NCI-H2227 (cell line): ENCODE results near the gene GZMM.

ENCODE experiments used
- DNase-seq: peaks from one replicate; lab custom pipeline; 2025; ENCODE audit not compliant: unreplicated experiment; lab: John Stamatoyannopoulos, UW

The GZMM gene

DNA sequence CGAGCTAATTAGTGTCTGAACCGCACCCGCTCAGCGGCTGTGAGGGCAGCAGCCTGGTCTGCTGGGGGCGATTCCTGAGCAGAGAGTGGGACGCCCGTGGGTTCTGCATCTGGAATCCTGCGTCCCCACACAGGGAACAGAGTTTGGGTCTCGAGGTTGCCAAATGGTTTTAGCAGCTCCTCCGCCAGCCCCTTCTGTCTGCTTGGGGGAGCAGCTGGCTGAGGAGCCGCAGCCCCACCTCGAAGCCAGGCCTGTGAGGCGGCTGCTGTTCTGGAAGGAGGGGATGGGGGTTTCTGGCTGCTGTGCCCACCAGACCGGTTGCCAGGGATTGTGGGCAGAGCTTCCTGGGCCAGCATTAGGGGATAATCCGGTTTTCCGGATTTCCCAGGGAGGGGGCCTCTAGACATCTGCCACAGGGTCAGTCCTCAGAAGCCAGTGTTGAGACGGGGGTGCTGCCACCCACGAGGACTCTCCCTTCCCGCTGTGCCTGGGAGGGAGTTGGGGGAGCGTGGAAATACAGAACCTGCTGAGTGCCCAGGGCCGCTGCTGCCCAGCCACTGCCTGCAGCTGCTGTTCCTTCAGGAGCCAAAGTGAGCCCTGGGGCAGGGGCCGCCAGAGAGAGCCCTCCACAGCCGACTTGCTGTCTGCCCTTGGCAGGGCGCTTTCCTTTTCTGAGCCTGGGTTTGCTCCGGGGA is 10.3 kb upstream of the GZMM start:
- no peak for DNase-seq

GRCh38 chr19:534088-534487 is 9.8 kb upstream of the GZMM start:
- no peak for DNase-seq

DNA sequence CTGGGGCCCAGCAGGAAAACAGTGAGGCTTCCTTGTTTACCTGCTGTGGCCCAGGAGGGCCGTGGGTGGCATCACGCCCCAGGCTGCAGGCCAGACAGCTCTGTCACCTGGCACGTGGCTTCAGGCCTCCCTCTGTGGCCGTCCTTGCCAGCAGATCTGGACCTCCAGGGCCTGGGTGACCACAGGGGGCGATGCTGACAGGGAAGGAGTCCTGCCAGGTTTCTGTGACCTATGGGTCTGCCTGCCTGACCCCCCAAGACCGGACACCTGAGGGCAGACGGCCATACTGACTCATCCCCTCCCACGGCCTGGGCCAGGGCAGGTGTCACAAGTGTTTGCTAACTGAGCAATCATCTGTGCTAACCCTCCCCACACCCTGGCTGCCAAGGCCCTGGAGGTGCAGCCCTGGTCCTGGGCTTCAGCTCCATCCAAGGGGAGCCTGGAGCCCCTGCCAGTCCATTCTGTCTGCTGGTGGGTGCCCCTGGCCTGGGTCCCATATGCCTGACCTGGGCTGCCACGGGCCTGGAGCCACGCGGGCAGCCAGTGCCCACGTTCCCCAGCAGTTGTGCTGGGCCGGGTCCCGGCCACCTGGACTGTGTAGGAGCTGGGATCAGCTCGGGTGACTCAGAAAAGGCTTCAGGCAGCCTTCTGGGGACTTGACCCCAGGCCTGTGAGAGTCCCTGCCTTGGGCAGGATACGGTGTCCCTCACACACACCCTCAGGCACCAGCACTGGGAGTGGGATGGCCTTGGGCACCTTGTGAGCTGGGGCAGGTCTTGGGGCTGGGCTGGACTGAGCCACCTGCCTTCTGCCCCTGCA is 8.6 kb upstream of the GZMM start:
- DNase-seq: no peak

DNA sequence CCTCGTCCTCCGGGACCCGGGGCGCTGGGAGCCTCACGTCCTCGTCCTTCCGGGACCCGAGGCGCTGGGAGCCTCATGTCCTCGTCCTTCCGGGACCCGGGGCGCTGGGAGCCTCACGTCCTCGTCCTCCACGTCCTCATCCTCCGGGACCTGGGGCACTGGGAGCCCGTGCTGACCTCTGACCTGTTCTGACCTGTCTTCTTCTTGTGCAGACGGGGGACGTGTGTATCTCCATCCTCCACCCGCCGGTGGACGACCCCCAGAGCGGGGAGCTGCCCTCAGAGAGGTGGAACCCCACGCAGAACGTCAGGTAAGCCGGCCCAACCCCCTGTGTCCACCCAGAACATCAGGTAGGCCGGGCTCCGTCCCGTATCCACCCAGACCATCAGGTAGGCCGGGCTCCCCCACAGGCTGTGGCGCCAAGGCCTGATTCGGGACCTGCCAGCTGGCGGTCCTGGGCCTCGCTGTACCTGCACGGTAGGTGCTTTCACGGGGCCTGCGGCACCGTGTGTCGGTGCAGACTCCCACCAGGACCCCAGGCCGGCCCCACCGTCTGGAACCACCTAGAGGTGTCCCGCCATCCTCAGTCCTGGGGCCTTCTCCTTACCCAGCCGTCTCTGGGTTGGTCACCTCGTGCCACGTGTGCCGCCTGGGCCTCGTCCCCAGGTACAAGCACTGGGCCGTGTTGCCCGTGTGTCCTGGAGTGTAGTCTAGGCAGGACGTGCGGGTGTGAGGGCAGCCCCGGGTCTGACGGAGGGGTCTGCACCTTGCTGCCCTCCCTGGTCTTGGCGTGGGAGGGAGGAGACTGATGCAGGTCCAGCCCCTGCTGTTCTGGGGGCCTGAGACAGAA is 7.6 kb upstream of the GZMM start:
- no peak for DNase-seq

DNA sequence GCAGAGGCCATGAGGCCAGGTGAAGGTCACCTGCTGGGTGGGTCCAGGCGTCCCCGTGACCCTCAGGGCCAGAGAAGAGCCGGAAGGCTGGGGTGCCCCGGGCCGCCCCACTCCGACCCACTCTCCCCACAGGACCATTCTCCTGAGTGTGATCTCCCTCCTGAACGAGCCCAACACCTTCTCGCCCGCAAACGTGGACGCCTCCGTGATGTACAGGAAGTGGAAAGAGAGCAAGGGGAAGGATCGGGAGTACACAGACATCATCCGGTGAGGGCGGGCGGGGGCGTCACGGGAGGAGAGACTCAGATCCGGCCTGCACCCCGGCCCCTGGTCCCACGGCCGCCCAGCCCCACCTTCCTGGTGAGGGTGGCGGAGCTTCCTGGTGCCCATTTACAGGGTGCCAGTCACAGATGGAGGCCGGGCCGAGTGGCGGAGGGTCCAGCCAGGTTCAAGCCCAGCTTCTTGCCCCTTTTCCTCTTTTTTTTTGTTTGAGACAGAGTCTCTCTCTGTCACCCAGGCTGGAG is 6.9 kb upstream of the GZMM start:
- DNase-seq: no peak

GRCh38 chr19:538641-539428 is 5.0 kb upstream of the GZMM start:
- no peak for DNase-seq

GRCh38 chr19:539429-540030 is 4.3 kb upstream of the GZMM start:
- DNase-seq: no peak

- DNase-seq: no peak
Observed at GRCh38 chr19:540867-541637, 2.8 kb upstream of the GZMM start.

GRCh38 chr19:541699-542098 is 2.2 kb upstream of the GZMM start:
- no peak for DNase-seq

GRCh38 chr19:542173-542866 is 1.5 kb upstream of the GZMM start:
- no peak for DNase-seq

- no peak for DNase-seq
Observed at GRCh38 chr19:547117-547516, 3.3 kb downstream of the GZMM start.

DNA sequence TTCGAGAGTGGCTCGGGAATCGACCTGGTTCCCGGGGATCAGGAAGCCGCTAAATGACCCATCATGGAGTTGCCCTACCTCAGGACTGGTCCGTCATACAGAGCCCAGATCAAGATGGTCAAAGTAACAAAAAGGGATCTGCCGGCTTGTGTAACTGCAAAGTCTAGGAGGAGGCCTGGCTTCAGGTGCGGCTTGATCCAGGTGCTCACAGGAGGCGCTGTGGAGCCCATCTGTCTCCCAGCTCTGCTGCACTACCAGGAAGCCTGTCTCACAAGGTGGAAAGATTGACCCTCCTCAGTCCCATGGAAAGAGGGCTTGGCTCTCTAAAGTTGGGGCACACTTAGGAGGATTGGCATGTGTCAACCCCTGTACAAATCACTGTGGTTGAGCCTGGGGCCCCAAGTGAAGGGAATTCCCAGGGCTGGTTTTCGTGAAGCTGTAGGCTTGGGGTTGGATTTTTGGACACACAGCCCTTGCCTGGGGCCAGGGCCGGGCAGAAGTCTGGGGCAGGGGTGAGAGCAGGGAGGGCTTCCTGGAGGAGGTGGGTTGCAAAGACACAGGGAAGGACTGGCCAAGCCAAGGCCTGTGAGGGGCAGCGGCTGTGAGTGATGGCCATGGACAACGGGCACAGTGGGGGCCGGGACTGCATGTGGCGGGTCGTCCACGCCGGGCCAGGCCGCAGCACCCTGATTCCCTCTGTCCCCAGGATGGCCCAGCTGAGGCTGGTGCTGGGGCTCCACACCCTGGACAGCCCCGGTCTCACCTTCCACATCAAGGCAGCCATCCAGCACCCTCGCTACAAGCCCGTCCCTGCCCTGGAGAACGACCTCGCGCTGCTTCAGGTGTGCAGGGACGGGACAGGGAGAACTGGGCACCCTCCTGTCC is 4.2 kb downstream of the GZMM start:
- DNase-seq: no peak

GRCh38 chr19:548886-549830 is 5.3 kb downstream of the GZMM start:
- no peak for DNase-seq

- no peak for DNase-seq
Observed at GRCh38 chr19:554817-555216, 11.0 kb downstream of the GZMM start.

DNA sequence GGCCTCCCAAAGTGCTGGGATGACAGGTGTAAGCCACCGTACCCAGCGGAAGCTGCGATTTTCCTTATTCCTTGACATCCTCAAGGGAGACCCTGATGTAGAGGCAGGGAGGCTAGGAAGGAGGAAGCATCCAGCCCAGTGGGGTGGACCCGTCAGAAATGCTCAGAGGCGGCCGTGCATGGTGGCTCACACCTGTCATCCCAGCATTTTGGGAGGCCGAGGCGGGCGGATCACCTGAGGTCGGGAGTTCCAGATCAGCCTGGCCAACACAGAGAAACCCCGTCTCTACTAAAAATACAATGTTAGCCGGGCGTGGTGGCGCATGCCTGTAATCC is 11.6 kb downstream of the GZMM start:
- no peak for DNase-seq

DNA sequence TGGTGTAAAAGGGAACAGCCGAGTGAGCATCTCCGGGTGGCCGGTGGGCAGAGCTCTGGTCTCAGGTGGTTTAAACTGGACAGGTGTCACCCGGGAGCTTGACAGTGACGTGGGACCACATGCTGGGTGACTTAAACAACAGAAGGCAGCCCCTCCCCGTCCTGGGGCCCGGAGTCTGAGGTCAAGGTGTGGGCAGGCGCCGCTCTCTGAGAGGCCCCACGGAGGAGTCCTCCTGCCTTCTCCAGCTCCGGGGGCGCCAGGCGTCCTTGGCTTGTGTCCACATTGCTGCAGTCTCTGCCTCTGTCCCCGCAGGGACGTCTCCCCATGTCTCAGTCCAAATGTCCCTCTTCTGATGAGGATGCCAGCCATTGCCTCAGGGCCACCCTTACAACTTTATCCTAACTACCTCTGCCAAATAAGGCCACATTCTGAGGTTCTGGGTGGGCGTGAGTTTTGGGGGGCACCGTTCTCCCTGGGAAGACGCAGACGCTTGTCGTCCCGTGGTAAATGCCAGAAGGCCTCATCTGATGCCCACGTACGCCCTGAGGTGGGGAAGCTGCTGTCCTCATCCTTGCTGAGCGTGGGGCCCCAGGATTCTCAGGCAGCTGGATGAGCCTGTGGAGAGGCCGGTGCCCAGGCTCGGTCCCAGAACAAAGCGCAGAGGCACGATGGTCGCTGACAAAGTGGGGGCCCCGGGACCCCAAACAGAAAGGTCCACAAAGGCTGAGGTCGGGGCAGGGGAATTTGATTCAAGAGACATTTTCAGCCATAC is 12.9 kb downstream of the GZMM start:
- DNase-seq: no peak
